ENCODE data around the gene RNF187. TPM values are rescaled to one million over a fixed set of nuclear protein-coding genes. Genes with fewer than 3 reads are reported as not detected.
"Not testable (repeated sequence)": the region's sequence is repeated elsewhere in the genome, so short reads cannot be mapped to it uniquely, and the experiment has no call there.

The RNF187 gene
- total RNA-seq, 1 donor from 2014 or later: 72.2 TPM

- peak in 1 of 2 donors; percentile 43 for DNase-seq (ENCODE audit: low spot score in 2 of 2)
- no peak for FAIRE-seq
Observed at GRCh38 chr1:228459091-228459993, 27.8 kb upstream of the RNF187 start.

- no peak for FAIRE-seq
- no peak for DNase-seq (ENCODE audit: low spot score in 2 of 2)
Observed at GRCh38 chr1:228460821-228461220, 26.4 kb upstream of the RNF187 start.

- DNase-seq (ENCODE audit: low spot score in 2 of 2) (no peak), FAIRE-seq (no peak)
Observed at GRCh38 chr1:228462560-228462959, 24.6 kb upstream of the RNF187 start.

- FAIRE-seq: no peak
- no peak for DNase-seq (ENCODE audit: low spot score in 2 of 2)
Observed at GRCh38 chr1:228463009-228463558, 24.1 kb upstream of the RNF187 start.

GRCh38 chr1:228463559-228464455 lies 23.4 kb upstream of the RNF187 start:
- FAIRE-seq: no peak
- DNase-seq (ENCODE audit: low spot score in 2 of 2): peak in 1 of 2 donors; percentile 34

GRCh38 chr1:228464487-228464983 lies 22.6 kb upstream of the RNF187 start:
- no peak for FAIRE-seq
- DNase-seq (ENCODE audit: low spot score in 2 of 2): peak; percentile 64 to 80

GRCh38 chr1:228465141-228465540 lies 22.0 kb upstream of the RNF187 start:
- FAIRE-seq (no peak), DNase-seq (ENCODE audit: low spot score in 2 of 2) (no peak)

GRCh38 chr1:228465571-228466146 lies 21.5 kb upstream of the RNF187 start:
- no peak for FAIRE-seq
- DNase-seq (ENCODE audit: low spot score in 2 of 2): no peak

- DNase-seq (ENCODE audit: low spot score in 2 of 2); FAIRE-seq: not testable (repeated sequence)
Observed at GRCh38 chr1:228468188-228468587, 19.0 kb upstream of the RNF187 start.

- no peak for FAIRE-seq
Observed at GRCh38 chr1:228469413-228470162, 17.6 kb upstream of the RNF187 start.

GRCh38 chr1:228471154-228471761 lies 15.9 kb upstream of the RNF187 start:
- DNase-seq (ENCODE audit: low spot score in 2 of 2) (no peak), FAIRE-seq (no peak)

More at GRCh38 chr1:228469413-228470162, 17.6 kb upstream of the RNF187 start:
- DNase-seq (ENCODE audit: low spot score in 2 of 2): no peak

- no peak for DNase-seq (ENCODE audit: low spot score in 2 of 2)
Observed at GRCh38 chr1:228471762-228472398, 15.3 kb upstream of the RNF187 start.

GRCh38 chr1:228472655-228473054 lies 14.5 kb upstream of the RNF187 start:
- DNase-seq (ENCODE audit: low spot score in 2 of 2): no peak
- no peak for FAIRE-seq

More at GRCh38 chr1:228471762-228472398, 15.3 kb upstream of the RNF187 start:
- no peak for FAIRE-seq

- FAIRE-seq: no peak
- DNase-seq (ENCODE audit: low spot score in 2 of 2): no peak
Observed at GRCh38 chr1:228474507-228474906, 12.7 kb upstream of the RNF187 start.

- DNase-seq (ENCODE audit: low spot score in 2 of 2) (no peak), FAIRE-seq (no peak)
Observed at GRCh38 chr1:228475812-228476211, 11.4 kb upstream of the RNF187 start.

GRCh38 chr1:228477263-228477662 lies 9.9 kb upstream of the RNF187 start:
- DNase-seq (ENCODE audit: low spot score in 2 of 2) (no peak), FAIRE-seq (no peak)

GRCh38 chr1:228478326-228478725 lies 8.9 kb upstream of the RNF187 start:
- no peak for DNase-seq (ENCODE audit: low spot score in 2 of 2)
- FAIRE-seq: no peak

GRCh38 chr1:228478912-228479711 lies 8.1 kb upstream of the RNF187 start:
- FAIRE-seq: no peak

More at GRCh38 chr1:228478912-228479711, 8.1 kb upstream of the RNF187 start:
- no peak for DNase-seq (ENCODE audit: low spot score in 2 of 2)
